ENCODE measurements around the gene MYO1D. TPM values are rescaled to one million over a fixed set of nuclear protein-coding genes. Genes with fewer than 3 reads are reported as not detected.

MYO1D gene
- total RNA-seq, 1 experiment from 2014 or later = 23.5 TPM

GRCh38 chr17:32504166-32504990 is 372.5 kb downstream of the MYO1D start:
- TF ChIP-seq EZH2 (IDR thresholded peaks at IDR 0.05; ENCODE audit: low read length, unreplicated experiment) (no peak), CTCF (conservative IDR thresholded peaks at IDR 0.05; ENCODE audit: low read depth, low read length) (no peak), EZH2phosphoT487 (IDR thresholded peaks at IDR 0.05; ENCODE audit: borderline replicate concordance, low read length) (no peak)
- Histone ChIP-seq H3F3A (ENCODE audit: low read length, unreplicated experiment) (no peaks in the 10 kb centered on the region), H3K27ac (ENCODE audit: low read length) (no peak overlapping the region), H3K79me2 (ENCODE audit: low read length) (no peaks in the 10 kb centered on the region), H3K9ac (ENCODE audit: low read length) (no peak overlapping the region), H3K9me3 (ENCODE audit: low read length) (no peaks in the 10 kb centered on the region), H3K4me3 (ENCODE audit: low read length) (no peak overlapping the region), H3K9me2 (replicated peaks; ENCODE audit: low read length) (no peaks in the 10 kb centered on the region), H3K36me3 (ENCODE audit: low read depth, low read length) (no peaks in the 10 kb centered on the region), H2AFZ (ENCODE audit: low read length) (no peak overlapping the region), H3K4me2 (ENCODE audit: low read length) (no peak overlapping the region), H3K27me3 (ENCODE audit: low read length) (no peaks in the 10 kb centered on the region), H3K4me1 (ENCODE audit: insufficient read depth, low read length) (peaks cover 21% of the 10 kb centered on the region), H4K20me1 (ENCODE audit: low read length) (no peaks in the 10 kb centered on the region)
- DNase-seq (no peak), ATAC-seq (peak; percentile 53; the same call in 1 of the 2 replicates)
- intact Hi-C loops (cut with micrococcal nuclease) = no loop called here
- BruUV-seq (replicated peaks) = no TSS peak
- ChIA-PET POLR2A (ENCODE audit: unreplicated experiment) (no interaction called here), CTCF (no interaction called here)

- no peaks in the 10 kb centered on the region for H3F3A ChIP-seq (ENCODE audit: low read length, unreplicated experiment)
- no peaks in the 10 kb centered on the region for H3K27me3 ChIP-seq (ENCODE audit: low read length)
- peaks cover 21% of the 10 kb centered on the region for H3K4me1 ChIP-seq (ENCODE audit: insufficient read depth, low read length)
- H3K4me3 ChIP-seq (ENCODE audit: low read length) = no peak overlapping the region
- DNase-seq (peak; percentile 16), ATAC-seq (peak; percentile 40; the same call in 1 of the 2 replicates)
- H3K9me2 ChIP-seq (replicated peaks; ENCODE audit: low read length) = no peaks in the 10 kb centered on the region
- H3K4me2 ChIP-seq (ENCODE audit: low read length) = no peak overlapping the region
- H3K36me3 ChIP-seq (ENCODE audit: low read depth, low read length) = no peaks in the 10 kb centered on the region
- CTCF ChIA-PET = no interaction called here
- no TSS peak for BruUV-seq (replicated peaks)
- POLR2A ChIA-PET (ENCODE audit: unreplicated experiment) = interaction anchor here (0.6 kb wide), 1 partner anchor 12 kb away, joined by 3 read pairs; no protein-coding TSS in a partner anchor
- H3K79me2 ChIP-seq (ENCODE audit: low read length) = no peaks in the 10 kb centered on the region
- TF ChIP-seq EZH2 (IDR thresholded peaks at IDR 0.05; ENCODE audit: low read length, unreplicated experiment) (no peak), EZH2phosphoT487 (IDR thresholded peaks at IDR 0.05; ENCODE audit: borderline replicate concordance, low read length) (no peak), CTCF (conservative IDR thresholded peaks at IDR 0.05; ENCODE audit: low read depth, low read length) (no peak)
- no peaks in the 10 kb centered on the region for H3K9me3 ChIP-seq (ENCODE audit: low read length)
- H3K9ac ChIP-seq (ENCODE audit: low read length) = no peak overlapping the region
- intact Hi-C loops (cut with micrococcal nuclease) = no loop called here
- H2AFZ ChIP-seq (ENCODE audit: low read length) = no peak overlapping the region
- no peaks in the 10 kb centered on the region for H4K20me1 ChIP-seq (ENCODE audit: low read length)
- no peak overlapping the region for H3K27ac ChIP-seq (ENCODE audit: low read length)
These were observed 373.4 kb downstream of the MYO1D start for GRCh38 chr17:32503251-32504165.
